Stimulated activated CD4-positive, alpha-beta T cell treated with anti-CD3 and anti-CD28 coated beads, Interleukin-15, amount 100 ng/mL, for 48 hours (primary cell): Measurements from ENCODE around the gene DMXL2.

Source experiments
- DNase-seq, 2 donors: peaks; one replicate each; pipeline ENCODE4 v3.0.0-alpha.2; 2020; ENCODE audit warnings: low read depth in 2 of 2

Gene DMXL2

DNA sequence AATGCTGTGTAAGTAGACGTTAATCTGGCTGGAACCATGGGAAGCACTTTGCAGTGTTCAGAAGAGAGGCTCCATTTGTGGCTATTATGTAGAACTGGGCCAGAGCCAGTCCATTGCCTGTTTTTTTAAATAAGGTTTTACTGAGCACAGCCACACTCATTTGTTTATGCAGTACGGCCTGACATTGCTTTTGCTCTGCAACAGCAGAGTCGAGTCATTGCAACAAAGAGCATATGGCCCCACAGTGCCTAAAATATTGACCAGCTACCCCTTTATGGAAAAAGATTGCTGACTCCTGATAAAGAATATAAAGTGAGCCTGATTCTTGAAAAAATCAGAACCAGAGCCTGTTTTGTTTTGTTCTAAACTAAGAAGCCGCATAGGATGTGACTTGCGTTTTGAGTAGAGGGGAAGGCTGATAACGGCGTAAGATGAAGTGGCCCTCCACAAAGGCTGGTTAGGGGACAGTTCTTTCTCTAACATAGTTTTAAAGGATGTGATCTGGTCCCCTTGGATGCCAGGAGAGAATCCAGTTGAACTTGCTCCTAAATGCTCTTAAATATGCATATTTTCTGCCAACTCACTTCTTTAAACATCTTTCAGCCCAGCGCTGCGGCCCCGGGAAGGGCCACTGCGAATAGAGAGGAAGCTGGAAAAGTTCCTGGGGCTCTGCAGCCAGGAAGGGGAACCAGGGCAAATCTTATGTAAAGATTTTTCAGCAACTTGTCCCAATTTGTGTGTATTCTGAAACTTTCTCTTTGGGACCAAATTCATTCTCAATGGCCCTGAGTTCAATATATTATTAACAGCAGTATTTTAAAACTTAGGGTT is 216.7 kb downstream of the DMXL2 start:
- DNase-seq: no peak

GRCh38 chr15:51403946-51404695 is 218.4 kb downstream of the DMXL2 start:
- DNase-seq: no peak

DNA sequence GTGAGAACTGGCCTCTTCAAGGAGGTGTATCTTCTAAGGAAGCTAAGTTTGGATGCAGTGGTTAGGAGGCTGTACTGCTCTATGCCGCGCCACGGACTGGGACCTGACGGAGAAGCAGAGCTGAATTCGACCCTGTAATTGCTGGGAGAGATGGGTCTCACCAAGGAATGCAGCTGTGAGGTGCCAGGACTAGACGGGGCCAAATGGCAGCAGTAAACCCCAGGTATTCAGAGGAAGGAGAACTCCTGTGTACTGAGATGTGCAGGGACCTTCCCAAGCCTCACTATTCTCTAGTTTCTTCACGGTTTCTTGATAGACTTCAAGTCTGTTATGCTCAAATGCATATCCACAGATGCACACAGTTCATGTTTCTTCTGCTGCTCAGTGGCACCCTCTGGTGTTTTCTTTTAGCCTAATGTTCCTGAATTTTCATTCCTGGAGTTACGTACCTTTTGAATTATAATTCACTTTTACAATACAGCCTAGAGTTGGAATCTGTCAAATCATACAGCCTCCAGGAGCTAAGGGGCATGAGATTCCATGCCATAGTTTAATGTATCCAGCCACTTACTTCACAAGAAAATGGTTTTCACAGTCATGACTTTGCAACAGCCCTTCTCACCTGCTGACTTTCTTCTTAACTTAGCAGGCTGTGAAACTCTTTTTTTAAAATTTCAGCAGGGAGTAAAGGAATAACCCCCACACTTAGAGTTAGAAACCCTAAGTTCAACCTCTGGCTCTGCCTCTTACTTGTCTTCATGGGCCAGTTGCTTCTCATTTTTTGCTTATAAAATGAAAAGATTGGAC is 219.3 kb downstream of the DMXL2 start:
- DNase-seq: no peak

DNA sequence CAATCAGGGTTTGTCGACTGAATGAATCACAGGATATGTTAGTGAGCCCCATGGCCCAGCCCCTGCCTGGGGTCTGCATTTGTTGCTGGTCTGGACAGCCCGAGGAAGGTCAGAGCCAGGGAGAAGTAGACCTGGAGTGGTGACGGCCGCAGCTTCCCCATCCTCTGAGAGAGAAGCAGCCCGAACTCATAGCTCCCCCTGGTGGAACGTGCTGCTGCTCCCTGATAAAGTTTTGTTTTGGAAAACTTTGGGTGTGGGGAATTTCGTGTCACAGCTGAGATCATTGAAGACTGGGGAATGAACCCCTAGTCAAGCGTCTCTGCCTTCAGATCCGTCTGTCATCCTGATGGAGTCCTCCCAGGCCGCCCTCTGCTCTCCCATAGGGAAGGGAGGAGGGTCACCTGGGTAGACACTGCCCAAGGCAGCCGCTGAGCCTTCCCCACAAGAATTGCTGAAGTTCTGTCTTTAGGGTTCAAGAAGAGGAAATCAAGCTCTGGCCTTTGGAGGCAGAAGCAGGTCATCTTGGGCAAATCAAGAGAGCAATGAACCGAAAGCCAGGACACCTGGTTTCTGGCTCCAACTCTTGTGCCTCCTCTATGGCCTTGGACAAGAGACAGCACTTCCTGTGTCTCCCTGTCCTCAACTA is 220.6 kb downstream of the DMXL2 start:
- DNase-seq: no peak

DNA sequence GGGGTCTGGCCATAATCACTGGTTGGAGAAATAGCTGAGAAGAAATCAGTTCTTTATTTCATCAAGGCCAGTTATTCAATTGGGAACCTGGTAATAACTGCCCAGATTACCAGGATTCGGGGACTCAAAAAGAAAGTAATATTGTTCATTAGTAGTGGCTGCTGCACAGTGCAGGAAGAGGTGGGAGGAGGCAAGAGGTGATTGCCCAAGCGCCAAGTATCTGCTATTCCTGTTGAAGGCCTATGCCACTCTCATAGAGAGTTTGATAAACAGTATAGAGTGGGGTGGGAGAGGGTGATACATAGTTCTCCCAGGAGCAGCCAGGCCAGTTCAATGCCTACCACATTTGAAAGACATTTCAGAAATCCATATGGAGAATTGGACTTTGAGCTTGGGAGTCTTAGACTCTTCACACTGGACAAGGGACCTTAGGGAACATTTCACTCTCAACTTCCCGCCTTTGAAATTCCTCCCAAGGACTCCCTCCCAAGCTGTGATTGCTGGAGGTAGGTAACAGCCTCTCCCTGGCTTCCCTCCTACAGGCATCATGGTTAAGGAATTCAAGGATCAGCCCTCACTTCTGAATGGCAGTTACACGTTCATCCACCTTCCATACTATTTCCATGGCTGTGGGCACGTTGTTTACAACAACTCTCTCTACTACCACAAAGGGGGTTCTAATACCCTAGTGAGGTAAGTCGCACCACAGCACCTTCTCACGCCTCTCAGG is 221.4 kb downstream of the DMXL2 start:
- no peak for DNase-seq

GRCh38 chr15:51398626-51399025 is 223.9 kb downstream of the DMXL2 start:
- DNase-seq: no peak
